HepG2 (cell line): ENCODE results near the gene MAPK8IP1. TPM values are rescaled to one million over a fixed set of nuclear protein-coding genes. Genes with fewer than 3 reads are reported as not detected.

Source experiments
- AGO1 ChIP-seq: fragments of 200-400 bp; formaldehyde crosslinking; IDR thresholded peaks from 2 replicates; pipeline ENCODE4 v1.6.1; 2017; ENCODE audit warnings: mild to moderate bottlenecking, low read depth, low read length, moderate library complexity; ENCODE audit not compliant: poor library complexity, severe bottlenecking
- HNRNPLL ChIP-seq: fragments of 200-400 bp; formaldehyde crosslinking; IDR thresholded peaks from 2 replicates; pipeline ENCODE4 v1.6.1; 2017; ENCODE audit warnings: mild to moderate bottlenecking, low read depth, low read length; ENCODE audit not compliant: poor library complexity, severe bottlenecking
- KLF16 ChIP-seq, 2 experiments: sonication (generic) in 1 of 2; formaldehyde crosslinking in 1 of 2; IDR thresholded peaks; 2 replicates each; pipeline versions ENCODE4 v1.6.1 to v1.8.0; 2016 to 2023; ENCODE audit warnings: missing genetic modification reagents in 2 of 2, missing compliant biosample characterization in 1 of 2
- KLF9 ChIP-seq: IDR thresholded peaks from 2 replicates; pipeline ENCODE4 v1.6.1; 2016; ENCODE audit warnings: low read depth
- RBAK ChIP-seq: sonication (generic); formaldehyde crosslinking; IDR thresholded peaks from 2 replicates; pipeline ENCODE4 v1.5.1; 2020; ENCODE audit warnings: mild to moderate bottlenecking, missing genetic modification reagents
- SOX13 ChIP-seq, 3 experiments: fragments of 450-650 bp in 1 of 3; sonication (generic) in 1 of 3; formaldehyde crosslinking in 1 of 3; IDR thresholded peaks in 2 of 3; conservative IDR thresholded peaks in 1 of 3; 2 replicates each; pipeline versions ENCODE4 v1.5.0 to v1.6.1; 2016 to 2020; ENCODE audit warnings: antibody characterized with exemption in 1 of 3, mild to moderate bottlenecking in 1 of 3, missing compliant biosample characterization in 1 of 3, missing genetic modification reagents in 1 of 3, moderate library complexity in 1 of 3
- SYNCRIP ChIP-seq: fragments of 200-400 bp; formaldehyde crosslinking; IDR thresholded peaks from 2 replicates; pipeline ENCODE4 v1.6.1; 2018; ENCODE audit warnings: mild to moderate bottlenecking, low read depth, low read length; ENCODE audit not compliant: insufficient read depth
- YEATS4 ChIP-seq: sonication (generic); formaldehyde crosslinking; IDR thresholded peaks from 2 replicates; pipeline ENCODE4 v1.4.0; 2020; ENCODE audit warnings: missing genetic modification reagents, borderline replicate concordance
- ZFP41 ChIP-seq: sonication (generic); formaldehyde crosslinking; IDR thresholded peaks from 2 replicates; pipeline ENCODE4 v1.4.0; 2020; ENCODE audit warnings: mild to moderate bottlenecking, missing genetic modification reagents, borderline replicate concordance
- ZNF230 ChIP-seq: sonication (generic); formaldehyde crosslinking; IDR thresholded peaks from 2 replicates; pipeline ENCODE4 v1.4.0; 2020; ENCODE audit warnings: mild to moderate bottlenecking, missing genetic modification reagents
- ZNF296 ChIP-seq: sonication (generic); formaldehyde crosslinking; conservative IDR thresholded peaks from 2 replicates; pipeline ENCODE4 v1.5.0; 2020; ENCODE audit warnings: mild to moderate bottlenecking, missing genetic modification reagents
- ZNF543 ChIP-seq: sonication (generic); formaldehyde crosslinking; IDR thresholded peaks from 2 replicates; pipeline ENCODE4 v1.4.0; 2020; ENCODE audit warnings: mild to moderate bottlenecking, missing genetic modification reagents
- ZNF546 ChIP-seq: sonication (generic); formaldehyde crosslinking; conservative IDR thresholded peaks from 2 replicates; pipeline ENCODE4 v1.8.1; 2023; ENCODE audit warnings: mild to moderate bottlenecking, missing genetic modification reagents
- ZNF569 ChIP-seq: sonication (generic); formaldehyde crosslinking; IDR thresholded peaks from 2 replicates; pipeline ENCODE4 v1.5.0; 2020; ENCODE audit warnings: mild to moderate bottlenecking, missing genetic modification reagents, moderate library complexity, borderline replicate concordance
- ZNF589 ChIP-seq: sonication (generic); formaldehyde crosslinking; conservative IDR thresholded peaks from 2 replicates; pipeline ENCODE4 v1.8.0; 2022; ENCODE audit warnings: mild to moderate bottlenecking, moderate library complexity, missing genetic modification reagents
- ZNF614 ChIP-seq: IDR thresholded peaks from 2 replicates; pipeline ENCODE4 v1.6.1; 2018; ENCODE audit warnings: missing biosample characterization, missing genetic modification reagents, inconsistent platforms, borderline replicate concordance
- polyA plus RNA-seq, 8 experiments: library from polyadenylated mRNA; depleted of rRNA in 3 of 8; stranded (reverse) in 7 of 8; unstranded in 1 of 8; fragments of >200 nt; fragmentation: Illumina TruSeq in 4 of 8; extraction: Trizol in 4 of 8; gene quantifications; 2 replicates each; pipeline versions ENCODE4 v1.2.1 to v1.2.3, GENCODE V29; 2011 to 2016; ENCODE audit warnings: low read depth in 4 of 8, missing spikeins in 1 of 8, mixed read lengths in 1 of 8; ENCODE audit not compliant: insufficient read depth in 1 of 8
- total RNA-seq, 5 experiments: library from RNA; depleted of rRNA; stranded (reverse); fragments of >200 nt; fragmentation: Illumina TruSeq; extraction: Trizol; gene quantifications; 2 replicates each; pipeline ENCODE4 v1.2.3, GENCODE V29; 2016; ENCODE audit warnings: low read depth in 1 of 5
- TF ChIP-seq, protein P1 (sequence below), 2 experiments: fragments of 450-650 bp in 1 of 2; sonication (generic) in 1 of 2; formaldehyde crosslinking in 1 of 2; IDR thresholded peaks; 2 replicates each; pipeline versions ENCODE4 v1.6.1 to v1.8.0; 2016 to 2022; ENCODE audit warnings: antibody characterized with exemption in 1 of 2, mild to moderate bottlenecking in 1 of 2, missing genetic modification reagents in 1 of 2
- TF ChIP-seq, protein P2 (sequence below): sonication (generic); formaldehyde crosslinking; IDR thresholded peaks from 2 replicates; pipeline ENCODE4 v1.5.0; 2020; ENCODE audit warnings: mild to moderate bottlenecking, missing genetic modification reagents, moderate library complexity

MAPK8IP1 gene
- total and polyA plus RNA-seq, 2 of the 13 experiments (the other 11 are each of a cell fraction or from before 2014, with no cell fraction given) = 2.2 to 4.2 TPM

DNA sequence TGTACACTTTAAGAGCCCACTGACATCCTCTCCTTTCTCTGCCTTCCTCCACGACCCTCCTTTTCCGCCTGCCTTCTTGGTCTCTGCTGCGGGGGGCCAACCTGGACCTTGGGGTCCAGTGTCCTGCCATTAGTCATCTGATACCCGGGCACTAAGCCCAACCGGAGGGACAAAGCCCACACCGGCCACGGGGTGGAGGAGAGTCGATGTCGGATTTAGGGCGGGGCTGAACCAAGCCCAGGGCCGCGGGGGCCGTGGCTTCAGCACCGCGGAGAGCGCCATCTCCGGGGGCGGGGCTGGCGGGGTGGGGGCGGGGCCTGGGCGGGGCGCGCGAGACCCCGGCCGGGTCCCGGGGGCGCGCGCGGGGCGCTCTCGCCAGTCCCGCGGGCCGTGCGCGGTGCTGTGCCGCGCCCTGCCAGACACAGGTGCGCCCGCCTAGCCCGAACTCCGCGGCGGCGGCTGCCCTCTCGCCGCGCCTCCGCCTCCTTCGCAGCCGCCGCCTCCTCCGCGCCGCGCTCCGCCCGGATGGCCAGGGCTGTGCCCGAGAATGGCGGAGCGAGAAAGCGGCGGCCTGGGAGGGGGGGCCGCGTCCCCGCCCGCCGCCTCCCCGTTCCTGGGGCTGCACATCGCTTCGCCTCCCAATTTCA is at the start of gene MAPK8IP1 (continued):
- TF ChIP-seq, protein P1, sequence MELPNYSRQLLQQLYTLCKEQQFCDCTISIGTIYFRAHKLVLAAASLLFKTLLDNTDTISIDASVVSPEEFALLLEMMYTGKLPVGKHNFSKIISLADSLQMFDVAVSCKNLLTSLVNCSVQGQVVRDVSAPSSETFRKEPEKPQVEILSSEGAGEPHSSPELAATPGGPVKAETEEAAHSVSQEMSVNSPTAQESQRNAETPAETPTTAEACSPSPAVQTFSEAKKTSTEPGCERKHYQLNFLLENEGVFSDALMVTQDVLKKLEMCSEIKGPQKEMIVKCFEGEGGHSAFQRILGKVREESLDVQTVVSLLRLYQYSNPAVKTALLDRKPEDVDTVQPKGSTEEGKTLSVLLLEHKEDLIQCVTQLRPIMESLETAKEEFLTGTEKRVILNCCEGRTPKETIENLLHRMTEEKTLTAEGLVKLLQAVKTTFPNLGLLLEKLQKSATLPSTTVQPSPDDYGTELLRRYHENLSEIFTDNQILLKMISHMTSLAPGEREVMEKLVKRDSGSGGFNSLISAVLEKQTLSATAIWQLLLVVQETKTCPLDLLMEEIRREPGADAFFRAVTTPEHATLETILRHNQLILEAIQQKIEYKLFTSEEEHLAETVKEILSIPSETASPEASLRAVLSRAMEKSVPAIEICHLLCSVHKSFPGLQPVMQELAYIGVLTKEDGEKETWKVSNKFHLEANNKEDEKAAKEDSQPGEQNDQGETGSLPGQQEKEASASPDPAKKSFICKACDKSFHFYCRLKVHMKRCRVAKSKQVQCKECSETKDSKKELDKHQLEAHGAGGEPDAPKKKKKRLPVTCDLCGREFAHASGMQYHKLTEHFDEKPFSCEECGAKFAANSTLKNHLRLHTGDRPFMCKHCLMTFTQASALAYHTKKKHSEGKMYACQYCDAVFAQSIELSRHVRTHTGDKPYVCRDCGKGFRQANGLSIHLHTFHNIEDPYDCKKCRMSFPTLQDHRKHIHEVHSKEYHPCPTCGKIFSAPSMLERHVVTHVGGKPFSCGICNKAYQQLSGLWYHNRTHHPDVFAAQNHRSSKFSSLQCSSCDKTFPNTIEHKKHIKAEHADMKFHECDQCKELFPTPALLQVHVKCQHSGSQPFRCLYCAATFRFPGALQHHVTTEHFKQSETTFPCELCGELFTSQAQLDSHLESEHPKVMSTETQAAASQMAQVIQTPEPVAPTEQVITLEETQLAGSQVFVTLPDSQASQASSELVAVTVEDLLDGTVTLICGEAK (IDR thresholded peaks at IDR 0.05) = no peak
- TF ChIP-seq, protein P1 (CRISPR knock-in tag; IDR thresholded peaks at IDR 0.05) = 0 out of 2 replicates have a peak, but pooled peaks have one; percentile 2
- TF ChIP-seq KLF9 (no peak), ZNF614 (CRISPR knock-in tag) (no peak), ZNF543 (no peak), ZNF546 (CRISPR knock-in tag) (peak; percentile 51; the same call in 1 of the 2 replicates), ZNF296 (CRISPR knock-in tag) (no peak), SOX13 (IDR thresholded peaks at IDR 0.05) (no peak), SOX13 (CRISPR knock-in tag; conservative IDR thresholded peaks at IDR 0.05 in 1 of 2, IDR thresholded peaks at IDR 0.05 in 1 of 2) (peak in 1 of 2 experiments; percentile 33; a peak in 2 of 4 replicates), YEATS4 (CRISPR knock-in tag) (no peak), AGO1 (no peak), ZNF230 (CRISPR knock-in tag) (no peak), ZNF589 (CRISPR knock-in tag) (no peak), RBAK (CRISPR knock-in tag) (no peak), ZFP41 (no peak), HNRNPLL (peak; percentile 69), SYNCRIP (no peak), KLF16 (CRISPR knock-in tag; IDR thresholded peaks at IDR 0.05) (peak in 1 of 2 experiments; percentile 69; a peak in 1 of 4 replicates), ZNF569 (CRISPR knock-in tag) (no peak)
- TF ChIP-seq, protein P2, sequence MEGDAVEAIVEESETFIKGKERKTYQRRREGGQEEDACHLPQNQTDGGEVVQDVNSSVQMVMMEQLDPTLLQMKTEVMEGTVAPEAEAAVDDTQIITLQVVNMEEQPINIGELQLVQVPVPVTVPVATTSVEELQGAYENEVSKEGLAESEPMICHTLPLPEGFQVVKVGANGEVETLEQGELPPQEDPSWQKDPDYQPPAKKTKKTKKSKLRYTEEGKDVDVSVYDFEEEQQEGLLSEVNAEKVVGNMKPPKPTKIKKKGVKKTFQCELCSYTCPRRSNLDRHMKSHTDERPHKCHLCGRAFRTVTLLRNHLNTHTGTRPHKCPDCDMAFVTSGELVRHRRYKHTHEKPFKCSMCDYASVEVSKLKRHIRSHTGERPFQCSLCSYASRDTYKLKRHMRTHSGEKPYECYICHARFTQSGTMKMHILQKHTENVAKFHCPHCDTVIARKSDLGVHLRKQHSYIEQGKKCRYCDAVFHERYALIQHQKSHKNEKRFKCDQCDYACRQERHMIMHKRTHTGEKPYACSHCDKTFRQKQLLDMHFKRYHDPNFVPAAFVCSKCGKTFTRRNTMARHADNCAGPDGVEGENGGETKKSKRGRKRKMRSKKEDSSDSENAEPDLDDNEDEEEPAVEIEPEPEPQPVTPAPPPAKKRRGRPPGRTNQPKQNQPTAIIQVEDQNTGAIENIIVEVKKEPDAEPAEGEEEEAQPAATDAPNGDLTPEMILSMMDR (CRISPR knock-in tag) = no peak
